NCI-H2196 (cell line): Measurements from ENCODE around the gene LRIG1.

Experiments
- DNase-seq: peaks from one replicate; lab custom pipeline; 2025; ENCODE audit not compliant: unreplicated experiment; lab: John Stamatoyannopoulos, UW

The LRIG1 gene

DNA sequence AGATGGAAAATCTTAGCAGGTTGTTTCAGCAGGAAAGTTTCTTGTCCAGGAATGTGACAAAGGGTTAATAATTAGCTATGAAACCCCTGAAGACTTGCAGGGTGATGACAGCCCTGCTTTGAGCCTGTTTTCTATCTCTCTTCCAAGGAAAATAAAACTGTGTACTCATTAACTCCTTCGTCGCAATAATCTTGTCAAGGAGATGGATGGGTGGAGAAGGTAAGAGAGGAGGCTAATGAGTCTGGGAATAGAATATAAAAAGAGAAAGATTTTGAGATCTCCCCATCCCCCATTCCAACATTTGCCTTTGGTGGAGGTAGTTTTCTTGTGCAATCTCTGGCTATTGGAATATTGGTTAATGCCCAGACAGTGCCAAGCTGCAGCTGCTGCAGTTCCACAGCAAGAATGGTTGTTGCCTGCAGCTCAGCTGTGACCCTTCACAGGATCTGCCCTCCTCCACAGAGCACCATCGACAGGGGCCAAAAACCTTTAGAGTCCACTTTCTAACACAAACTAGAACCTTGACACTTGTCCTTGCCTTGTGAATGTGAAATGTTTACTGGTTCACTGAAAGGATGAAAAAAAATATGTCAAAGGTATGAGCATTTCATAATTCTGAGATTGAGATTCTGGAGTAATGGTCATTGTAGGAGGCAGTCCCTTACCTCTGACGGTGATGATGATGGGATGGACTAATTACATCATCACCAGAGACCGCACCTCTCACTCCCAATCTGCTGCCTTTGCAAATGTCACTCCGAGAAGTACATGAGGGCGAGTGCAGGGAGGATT is 4.2 kb upstream of the LRIG1 start:
- no peak for DNase-seq

GRCh38 chr3:66502981-66503380 is 2.2 kb upstream of the LRIG1 start:
- no peak for DNase-seq

- no peak for DNase-seq
These were observed 1.5 kb upstream of the LRIG1 start for GRCh38 chr3:66502245-66502874.

DNA sequence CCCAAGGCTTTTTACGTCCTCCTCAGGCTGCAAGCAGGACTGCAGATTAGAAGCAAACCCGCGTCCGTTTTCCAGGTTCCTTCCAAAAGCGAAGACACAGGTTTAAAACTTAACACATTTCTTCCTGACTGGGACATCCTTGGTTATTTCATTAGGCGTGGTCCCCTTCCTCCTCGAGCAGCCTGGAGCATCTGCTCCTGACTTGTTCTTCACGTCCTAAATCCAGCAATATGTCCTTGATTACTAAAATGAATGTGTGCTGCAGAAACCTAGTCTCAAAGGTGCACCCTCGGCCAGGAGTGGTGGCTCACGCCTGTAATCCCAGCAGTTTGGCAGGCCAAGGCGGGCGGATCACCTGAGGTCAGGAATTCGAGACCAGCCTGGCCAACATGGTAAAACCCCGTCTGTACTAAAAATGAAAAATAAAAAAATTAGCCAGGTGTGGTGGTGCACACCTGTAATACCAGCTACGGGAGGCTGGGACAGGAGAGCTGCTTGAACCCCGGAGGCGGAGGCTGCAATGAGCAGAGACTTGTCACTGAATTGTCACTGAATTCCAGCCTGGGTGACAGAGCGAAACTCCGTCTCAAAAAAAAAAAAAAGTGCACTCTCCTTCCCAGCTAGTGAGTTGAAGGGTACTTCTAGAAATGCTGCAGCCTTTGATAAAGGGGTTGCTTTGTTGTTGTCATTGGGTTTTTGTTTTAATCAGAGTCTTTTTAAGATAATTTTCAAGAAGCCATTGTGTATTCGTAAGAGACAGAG is 842 bp upstream of the LRIG1 start:
- no peak for DNase-seq

DNA sequence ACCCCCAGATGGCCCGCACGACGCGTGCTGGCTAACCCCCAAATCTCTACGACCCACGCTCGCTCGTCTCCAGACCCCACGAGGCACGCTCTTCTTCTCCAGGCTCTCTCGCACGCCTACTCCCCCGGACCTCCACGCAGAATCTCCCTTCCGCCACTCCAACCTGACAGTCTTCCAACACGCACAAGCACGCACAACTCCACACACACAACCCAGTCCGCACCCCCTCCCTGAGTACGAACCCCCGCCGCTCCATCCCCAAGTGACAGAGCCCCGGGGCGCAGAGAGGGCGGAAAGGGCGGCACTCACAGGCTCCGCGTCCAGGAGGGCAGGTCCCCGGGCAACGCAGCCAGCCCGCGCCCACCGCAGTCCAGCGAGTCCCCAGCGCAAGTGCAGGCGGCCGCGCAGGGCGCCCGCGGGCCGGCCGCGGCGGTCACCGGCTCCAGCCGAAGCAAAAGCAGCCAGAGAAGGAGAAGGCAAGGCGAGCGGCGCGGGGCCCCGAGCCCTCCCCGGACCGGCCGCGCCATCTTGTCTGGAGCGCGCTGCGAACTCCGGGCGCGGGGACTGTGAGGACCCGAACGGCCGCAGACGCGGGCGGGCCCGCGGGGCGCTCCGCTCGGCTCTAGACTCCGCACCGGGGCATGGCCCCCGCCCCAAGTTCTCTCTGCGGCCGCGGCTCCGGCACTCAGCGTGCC is 794 bp downstream of the LRIG1 start:
- DNase-seq = no peak

DNA sequence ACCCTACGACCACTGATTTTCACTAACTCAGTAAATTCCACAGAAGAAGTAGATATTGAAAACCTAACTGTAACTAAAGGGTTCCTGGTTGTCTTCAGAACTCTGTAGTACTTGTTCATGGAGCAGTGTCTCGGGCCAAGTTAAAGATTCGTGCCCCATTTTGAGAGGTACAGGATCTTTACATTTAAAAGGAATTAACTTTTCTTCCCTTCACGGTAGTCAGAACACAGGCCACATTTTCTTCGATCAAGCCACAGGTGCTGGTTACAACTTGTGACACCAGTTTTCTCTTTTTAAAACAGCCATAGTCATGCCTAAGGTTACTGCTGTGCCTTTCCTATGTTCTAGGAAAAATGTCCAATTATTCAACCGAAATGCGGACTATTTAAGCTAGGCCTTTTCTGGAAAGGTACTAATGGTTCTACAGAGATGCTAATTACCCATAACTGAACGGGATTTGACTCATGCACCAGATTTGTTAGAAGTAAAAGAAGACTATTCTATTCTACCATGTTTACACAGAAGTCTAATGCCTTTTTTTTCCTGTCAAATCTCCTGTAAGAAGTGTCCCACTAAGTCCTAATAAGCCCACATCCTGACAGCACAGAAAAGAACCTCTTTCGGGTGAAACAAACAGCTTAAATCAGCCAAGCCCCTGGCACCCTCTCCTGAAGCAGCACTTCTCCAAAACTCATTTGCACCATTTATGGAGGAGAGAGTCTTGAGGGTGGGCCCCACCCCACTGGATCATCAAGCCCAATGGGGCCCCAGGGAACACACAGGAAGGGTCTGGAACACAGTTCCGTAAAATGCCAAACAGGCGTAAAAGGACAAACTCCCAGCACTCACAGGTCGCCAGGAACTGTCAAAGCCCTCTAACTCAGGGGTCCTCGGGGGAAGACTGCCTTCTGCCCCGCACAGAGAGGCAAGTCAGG is 1.9 kb downstream of the LRIG1 start:
- DNase-seq = no peak

DNA sequence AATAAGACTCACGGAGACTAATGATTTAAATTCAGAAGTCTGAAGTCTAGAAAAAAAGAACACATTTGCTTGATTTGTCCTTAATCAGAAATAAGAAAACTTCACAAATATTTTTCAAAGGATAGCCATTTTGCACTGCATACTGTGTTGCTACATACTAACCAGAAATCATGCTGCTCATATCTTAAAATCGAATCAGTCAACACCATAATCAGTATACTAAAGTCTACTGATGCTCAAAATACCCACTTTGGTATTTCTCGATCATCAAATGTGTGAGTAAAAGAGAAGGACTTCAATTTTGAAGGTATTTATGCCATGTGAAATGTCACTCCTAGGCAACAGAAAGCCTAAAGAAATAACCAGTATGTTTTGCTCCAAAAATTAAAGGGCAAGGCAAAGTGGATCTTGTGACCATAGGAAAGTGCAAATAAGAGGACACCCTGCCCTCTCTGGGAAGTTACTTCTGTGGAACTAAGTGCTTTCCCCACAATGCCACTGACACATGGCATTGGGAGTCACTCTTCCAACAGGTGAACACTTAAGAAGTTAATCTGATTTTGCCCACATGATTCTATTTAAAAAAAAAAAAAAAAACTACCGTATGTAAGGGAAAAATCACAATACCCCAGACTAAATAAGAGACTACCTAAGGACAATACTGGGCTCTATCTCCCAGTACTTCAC is 2.7 kb downstream of the LRIG1 start:
- no peak for DNase-seq

DNA sequence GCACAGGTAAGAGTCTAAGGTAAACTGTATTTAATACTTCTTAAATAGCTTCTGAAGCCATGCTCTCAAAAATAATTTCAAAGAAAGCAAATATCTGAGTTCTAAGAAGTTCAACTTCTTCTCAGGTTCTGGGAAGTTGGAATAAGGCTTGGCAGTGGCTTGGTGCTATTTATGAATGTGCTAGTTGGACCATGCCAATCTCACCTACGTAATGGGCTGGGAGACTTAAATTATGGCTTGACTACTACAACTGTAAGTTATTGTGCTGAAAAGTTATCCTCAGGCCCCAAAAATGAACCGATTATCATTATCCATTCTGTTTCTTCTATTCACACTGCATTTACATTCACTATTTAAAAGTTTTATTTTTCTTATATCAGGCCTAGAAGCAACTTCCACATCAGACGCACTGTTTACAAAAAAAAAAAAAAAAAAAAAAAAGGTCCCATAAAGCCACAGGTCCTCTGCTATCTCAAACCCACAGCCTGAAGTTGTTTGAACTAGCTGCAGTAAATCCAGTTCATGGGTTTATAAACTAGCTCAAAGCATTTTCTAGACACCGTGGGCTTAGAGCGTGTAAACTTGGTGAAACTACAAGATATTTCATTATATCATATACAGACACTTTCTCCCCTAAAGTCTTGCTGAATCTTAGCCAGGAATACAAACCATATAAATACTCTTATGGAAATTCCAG is 3.4 kb downstream of the LRIG1 start:
- no peak for DNase-seq

GRCh38 chr3:66496746-66497145 is 4.1 kb downstream of the LRIG1 start:
- no peak for DNase-seq

- DNase-seq = no peak
These were observed 4.5 kb downstream of the LRIG1 start for GRCh38 chr3:66496301-66496700.

DNA sequence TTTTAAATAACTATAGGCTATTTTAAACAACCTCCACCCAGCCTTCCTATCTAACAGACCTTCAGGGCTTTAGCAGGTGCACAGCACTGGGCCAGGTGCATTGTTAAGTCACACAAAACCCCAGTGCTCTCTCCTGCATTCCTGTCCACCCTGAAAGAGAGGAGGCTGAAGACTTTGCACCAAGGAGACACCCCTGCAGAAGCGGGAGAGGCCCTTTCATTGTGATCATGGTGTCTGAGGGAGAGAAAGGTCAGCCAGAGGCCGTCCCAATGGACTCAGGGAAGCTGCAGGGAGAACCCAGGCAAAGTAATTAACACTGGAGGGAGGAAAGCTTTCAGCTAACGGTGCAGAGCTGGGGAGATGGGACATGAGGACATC is 5.2 kb downstream of the LRIG1 start:
- DNase-seq = no peak

DNA sequence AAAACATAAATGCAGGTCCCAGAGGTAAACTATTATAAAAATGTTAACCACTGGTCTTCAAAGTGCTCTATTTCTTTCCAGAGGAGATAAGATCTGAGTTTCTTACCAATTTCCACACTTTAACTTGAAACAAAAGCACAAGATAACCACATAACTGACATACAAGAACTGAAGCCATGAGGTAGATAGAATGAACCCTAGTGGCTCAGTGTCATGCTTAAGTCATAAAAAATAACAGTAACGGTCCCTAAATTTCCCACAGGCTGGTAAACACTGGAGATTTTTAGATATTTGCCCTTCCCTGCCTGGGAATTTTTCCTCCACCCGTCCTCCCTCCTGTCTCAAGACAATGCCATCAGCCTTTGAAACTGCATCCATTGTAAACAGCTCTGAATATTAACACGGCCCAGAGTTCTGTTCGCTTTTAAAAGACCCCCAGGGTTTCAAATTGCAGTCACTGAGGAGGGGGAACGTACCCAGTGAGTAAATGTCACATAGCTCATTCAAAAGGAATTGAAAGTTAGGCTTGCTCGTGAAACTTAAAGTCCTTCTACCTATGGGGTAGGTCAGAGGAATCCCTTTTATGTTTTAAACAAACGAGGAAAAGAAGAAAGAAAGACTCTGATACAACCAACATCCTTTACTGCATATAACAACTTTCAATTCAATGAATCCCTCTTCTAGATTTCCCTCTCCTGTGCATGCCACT is 5.7 kb downstream of the LRIG1 start:
- no peak for DNase-seq

DNA sequence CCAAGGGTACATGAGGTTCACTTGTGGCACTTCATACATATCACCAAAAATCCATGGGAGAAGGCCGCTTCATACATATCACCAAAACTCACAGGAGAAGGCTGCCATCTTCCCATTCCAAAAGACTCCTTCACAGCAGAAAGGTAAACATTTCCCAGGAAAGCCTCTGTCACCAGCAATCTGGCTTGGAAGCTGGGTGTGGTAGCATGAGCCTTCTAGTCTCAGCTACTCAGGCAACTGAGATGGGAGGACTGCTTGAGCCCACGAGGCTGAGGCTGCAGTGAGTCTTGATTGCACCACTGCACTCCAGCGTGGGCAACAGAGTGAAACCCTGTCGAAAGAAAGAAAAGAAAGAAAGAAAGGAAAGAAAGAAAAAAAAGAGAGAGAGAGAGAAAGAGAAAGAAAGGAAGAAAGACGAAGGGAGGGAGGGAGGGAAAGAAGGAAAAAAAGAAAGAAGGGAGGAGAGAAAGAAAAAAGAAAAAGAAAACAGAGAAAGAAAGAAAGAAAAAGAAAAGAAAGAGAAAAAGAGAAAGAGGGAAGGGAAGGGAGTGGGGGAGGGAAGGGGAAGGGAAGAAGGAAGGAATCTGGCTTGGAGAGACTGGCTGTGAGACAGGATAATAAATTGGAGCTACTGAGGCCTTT is 7.2 kb downstream of the LRIG1 start:
- no peak for DNase-seq

DNA sequence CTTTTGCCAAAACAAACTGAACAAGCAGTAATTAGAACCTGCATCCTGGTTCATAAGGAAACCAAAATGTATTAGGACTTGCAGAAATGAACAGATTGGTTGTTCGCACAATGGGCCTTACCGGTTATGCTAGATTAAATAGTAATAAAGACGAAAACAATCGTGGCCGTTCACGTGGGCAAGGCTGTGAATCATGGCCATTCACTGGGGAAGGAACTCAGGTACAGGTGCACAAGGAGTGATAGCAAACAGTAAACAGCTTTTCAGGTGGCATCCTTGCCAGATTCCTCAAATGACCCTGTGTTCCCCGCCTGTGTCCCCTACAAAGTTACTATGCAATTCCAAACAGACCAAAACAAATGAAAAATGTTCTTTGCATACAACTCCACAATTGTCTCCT is 8.2 kb downstream of the LRIG1 start:
- peak; percentile 61 for DNase-seq

GRCh38 chr3:66492071-66492470 is 8.8 kb downstream of the LRIG1 start:
- DNase-seq = no peak

DNA sequence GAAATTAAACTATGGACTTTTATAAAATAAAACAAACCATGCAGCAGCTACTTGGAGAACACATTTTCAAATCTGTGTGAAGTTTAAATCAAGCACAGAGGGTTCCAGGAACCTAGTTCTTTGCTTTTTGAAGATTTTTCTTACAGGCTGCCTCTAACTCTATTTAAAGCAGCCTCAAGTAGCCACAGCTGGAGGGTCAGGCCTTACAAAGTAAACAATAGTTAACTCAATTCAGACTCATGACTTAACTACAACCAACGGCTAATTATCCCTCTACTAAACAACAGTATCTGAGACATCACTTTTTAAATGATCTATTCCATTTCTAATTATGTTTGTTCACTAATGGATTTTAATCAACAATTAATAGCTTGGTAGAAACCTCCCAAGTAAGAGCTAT is 9.8 kb downstream of the LRIG1 start:
- no peak for DNase-seq

DNA sequence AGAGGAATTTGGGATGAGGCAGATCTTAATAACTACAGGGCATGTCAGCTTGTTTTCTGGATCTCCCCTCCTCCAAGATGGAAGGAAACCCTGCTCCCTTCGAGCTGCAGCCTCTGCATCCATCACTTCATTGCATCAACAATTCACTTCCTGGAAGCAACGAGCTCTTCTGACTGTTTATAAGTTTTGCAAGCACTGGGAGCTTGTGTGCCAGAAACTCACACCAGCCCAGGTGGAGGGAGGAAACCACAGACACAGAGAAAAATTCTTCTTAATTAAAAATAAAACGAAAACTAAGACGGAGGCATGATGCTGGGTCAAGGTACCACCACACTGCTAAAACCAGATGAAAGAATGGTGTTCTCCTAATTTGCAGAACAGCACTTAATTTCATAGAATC is 10.6 kb downstream of the LRIG1 start:
- no peak for DNase-seq

DNA sequence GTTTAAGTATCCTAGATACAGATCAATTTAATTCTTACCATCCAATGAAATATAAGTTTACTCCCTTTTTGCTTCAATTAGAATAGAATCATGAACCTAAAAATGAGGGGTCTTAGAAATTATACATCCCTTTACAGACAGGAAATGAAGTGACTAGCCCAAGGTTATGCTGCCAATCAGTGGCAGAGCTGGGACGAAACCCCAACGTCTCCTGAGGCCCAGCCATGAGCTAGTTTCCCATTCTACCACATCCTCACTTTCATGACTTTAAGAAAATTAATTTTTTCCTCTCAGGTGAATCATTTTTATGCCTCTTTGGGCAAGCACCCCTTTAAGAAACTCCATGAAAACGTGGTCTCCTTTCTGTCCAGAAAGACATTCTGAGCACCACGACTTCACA is 11.2 kb downstream of the LRIG1 start:
- no peak for DNase-seq
